HEK293 (cell line): Measurements from ENCODE around the gene GTF2H2C_2.
"Not testable (repeated sequence)": the region's sequence is repeated elsewhere in the genome, so short reads cannot be mapped to it uniquely, and the experiment has no call there.

Source experiments
- CTCF ChIP-seq: fragments of 450-650 bp; formaldehyde crosslinking; IDR thresholded peaks from 2 replicates; pipeline ENCODE4 v1.5.1; 2016; ENCODE audit warnings: missing biosample characterization, missing genetic modification characterization
- REST ChIP-seq: fragments of 450-650 bp; formaldehyde crosslinking; IDR thresholded peaks from 2 replicates; pipeline ENCODE4 v1.5.1; 2016; ENCODE audit warnings: missing biosample characterization, missing genetic modification characterization
- ZBTB26 ChIP-seq: fragments of 450-650 bp; formaldehyde crosslinking; optimal IDR thresholded peaks from 2 replicates; pipeline ENCODE3; 2016; ENCODE audit warnings: missing biosample characterization, mild to moderate bottlenecking, missing genetic modification characterization
- ZNF302 ChIP-seq: fragments of 450-650 bp; formaldehyde crosslinking; IDR thresholded peaks from 2 replicates; pipeline ENCODE4 v1.5.1; 2016; ENCODE audit warnings: missing biosample characterization, missing genetic modification characterization, low read depth
- ZNF404 ChIP-seq: fragments of 450-650 bp; formaldehyde crosslinking; IDR thresholded peaks from 2 replicates; pipeline ENCODE4 v1.5.1; 2017; ENCODE audit warnings: missing biosample characterization, missing genetic modification characterization

- TF ChIP-seq ZBTB26, ZNF302, CTCF, ZNF404, REST (tag by site-specific recombination): not testable (repeated sequence)
These were observed 8.0 kb downstream of the GTF2H2C_2 start for GRCh38 chr5:70423215-70423614.
